Psoas muscle (tissue), 8 donors: ENCODE measurements around the gene ACD. TPM values are rescaled to one million over a fixed set of nuclear protein-coding genes. Genes with fewer than 3 reads are reported as not detected.
A peak's percentile ranks its signal among the peaks of the same experiment; 100 is the strongest.

Source experiments
- ATAC-seq, 4 donors: fragments of 200-7000 bp; cut with Tn5 transposase; one replicate each; pipeline ENCODE4 v1.9.1; 2020; ENCODE audit warnings: moderate library complexity in 3 of 4, mild to moderate bottlenecking in 2 of 4
- DNase-seq, 2 donors: peaks; one replicate each; pipeline ENCODE4 v3.0.0-alpha.2; 2020
- H3K27ac ChIP-seq: fragments of 200-600 bp; one replicate; pipeline ENCODE4 v1.8.0; 2022
- H3K27me3 ChIP-seq, 3 donors: fragments of 200-600 bp in 1 of 3; one replicate each; pipeline versions ENCODE4 v1.6.1 to v1.8.0; 2013 to 2022; ENCODE audit warnings: low read length in 2 of 3, mild to moderate bottlenecking in 2 of 3, moderate library complexity in 1 of 3; ENCODE audit not compliant: insufficient read depth in 3 of 3
- H3K36me3 ChIP-seq, 2 donors: fragments of 200-600 bp in 1 of 2; one replicate each; pipeline versions ENCODE4 v1.6.1 to v1.8.0; 2013 to 2022; ENCODE audit warnings: low read depth in 1 of 2, mild to moderate bottlenecking in 1 of 2, moderate library complexity in 1 of 2; ENCODE audit not compliant: insufficient read depth in 1 of 2
- H3K4me1 ChIP-seq: fragments of 200-600 bp; one replicate; pipeline ENCODE4 v1.8.0; 2022
- H3K4me3 ChIP-seq: fragments of 200-600 bp; one replicate; pipeline ENCODE4 v1.8.0; 2022; ENCODE audit warnings: mild to moderate bottlenecking
- H3K9me3 ChIP-seq: fragments of 200-600 bp; one replicate; pipeline ENCODE4 v1.8.0; 2022
- CTCF ChIP-seq: fragments of 200-600 bp; IDR thresholded peaks from one replicate; pipeline ENCODE4 v1.8.0; 2022; ENCODE audit warnings: antibody characterized with exemption
- WGBS, 3 donors: extraction: QIAGEN DNeasy Blood & Tissue Kit; methylation state at CpG; one replicate each; pipeline versions ENCODE4 v1.1.6 to v1.1.7; 2013; 5-methylcytosine and 5-hydroxymethylcytosine counted together
- intact Hi-C, 2 donors: fragments of 100-400 bp; cut with DNase I; formaldehyde crosslinking; loops; one replicate each; pipeline versions ENCODE4 v1.11.0 to v1.14.2; 2022
- long read RNA-seq, 2 donors: library from polyadenylated mRNA; unstranded; transcript quantifications; one replicate each; pipeline ENCODE4 v2.0.0, GENCODE V29; 2021
- polyA plus RNA-seq, 3 donors: library from polyadenylated mRNA; stranded (reverse); fragments of 200-250 nt; gene quantifications; one replicate each; pipeline ENCODE4 v1.2.3, GENCODE V29; 2013
- total RNA-seq, 4 donors: library from RNA; stranded (reverse); fragmentation: NEBNext Ultra II Directional in 2 of 4; extraction: Animal tissue kit (Norgen Biotek cat#: 25700) in 2 of 4; gene quantifications; one replicate each; pipeline versions ENCODE4 v1.2.1 to v1.2.4, GENCODE V29; 2021 to 2023
- donor health status: healthy with polysubstance abuse.
- donor health status: DM: no; HTN: no; CAD: no; lungs with moderate emphysema.
- donor health status: Bipolar disorder and iron deficiency.
- donor health status: healthy.
- donor health status: DM: yes; HTN: yes; CAD: no.
- donor health status: DM: no; HTN: no; CAD: no.
- donor health status: DM: no; HTN: no; CAD: no.
- donor health status: DM: yes; HTN: yes; CAD: no.

Gene ACD
- total RNA-seq (10 to 100 TPM in 1 of 4 donors, 1 to 10 TPM in 3; 4.9 to 10.2 (median 7.4) TPM), polyA plus RNA-seq (10 to 100 TPM in 2 of 3 donors, 1 to 10 TPM in 1; 8.9 to 16.7 (median 12.6) TPM)
- long read RNA-seq, donor 1, partial matches to known transcripts = 2 of 4 reads
- long read RNA-seq, donor 1, other reads (novel, unspliced or antisense) = 2 of 4 reads
- long read RNA-seq, donor 2, partial matches to known transcripts = 3 of 15 reads
- long read RNA-seq, donor 2, other reads (novel, unspliced or antisense) = 7 of 15 reads

- peak within 1 kb of the TSS; percentile 91 for H3K4me3 ChIP-seq
- intact Hi-C loops = loop anchor here in 1 of 2 donors (5.0 kb wide), 1 partner anchor 93 kb away; no protein-coding TSS in a partner anchor
- H3K27ac ChIP-seq = peak within 1 kb of the TSS; percentile 87
- no peak for TF ChIP-seq CTCF
- H3K9me3 ChIP-seq = no peaks in the 10 kb centered on the region
- ATAC-seq = peak; percentile 92 to 96 (median 94)
- H3K27me3 ChIP-seq = peaks cover 0 to 2% (median under 1%) of the 10 kb centered on the region in 3 donors
- 0 to 1% (median 1%) methylated on average over 67 to 83 of the region's 83 CpGs for WGBS, 3 donors
- H3K36me3 ChIP-seq = peaks cover 0 to 31% of the 10 kb centered on the region in 2 donors
- H3K4me1 ChIP-seq = peaks cover 16% of the 10 kb centered on the region
- DNase-seq = peak; percentile 92 to 95
Observed at GRCh38 chr16:67659675-67660563, at the start of gene ACD. Gene ACD, minus strand, starts transcription at chr16:67660260. Its CDS starts 40 bp downstream, at chr16:67660220.

- Histone ChIP-seq H3K36me3 (no peaks in the 10 kb centered on the region), H3K4me3 (no peak overlapping the region), H3K4me1 (peaks cover 37% of the 10 kb centered on the region), H3K9me3 (no peaks in the 10 kb centered on the region), H3K27ac (peak overlapping the region; percentile 81), H3K27me3 (no peaks in the 10 kb centered on the region)
- no peak for TF ChIP-seq CTCF
- DNase-seq (no peak), ATAC-seq (no peak)
- intact Hi-C loops = no loop called here
- WGBS, 3 donors = 86 to 88% (median 88%) methylated on average over 1 of the region's 1 CpG
Observed at GRCh38 chr16:67709050-67709449, 49.0 kb upstream of the ACD start.

GRCh38 chr16:67708368-67708771 is 48.3 kb upstream of the ACD start:
- 10 to 32% (median 18%) methylated on average over 2 of the region's 2 CpGs for WGBS, 3 donors
- peak; percentile 86 to 96 (median 94) for ATAC-seq
- Histone ChIP-seq H3K9me3 (no peaks in the 10 kb centered on the region), H3K36me3 (no peaks in the 10 kb centered on the region), H3K27me3 (no peaks in the 10 kb centered on the region), H3K4me1 (peaks cover 44% of the 10 kb centered on the region), H3K4me3 (no peak overlapping the region), H3K27ac (peak overlapping the region; percentile 81)
- intact Hi-C loops = no loop called here
- DNase-seq = peak; percentile 33 to 66
- TF ChIP-seq CTCF = no peak

- H3K9me3 ChIP-seq = no peaks in the 10 kb centered on the region
- DNase-seq (no peak), ATAC-seq (no peak)
- intact Hi-C loops = no loop called here
- H3K4me3 ChIP-seq = no peak overlapping the region
- H3K36me3 ChIP-seq = no peaks in the 10 kb centered on the region
- H3K27ac ChIP-seq = peak overlapping the region; percentile 81
- no peaks in the 10 kb centered on the region for H3K27me3 ChIP-seq
- WGBS, 3 donors = 78 to 98% (median 90%) methylated on average over 5 of the region's 5 CpGs
- no peak for TF ChIP-seq CTCF
- peaks cover 50% of the 10 kb centered on the region for H3K4me1 ChIP-seq
Observed at GRCh38 chr16:67707790-67708189, 47.7 kb upstream of the ACD start.
